Lower leg skin (tissue), 3 donors: ENCODE measurements around the gene RPA1.

Experiments used
- POLR2A ChIP-seq, 2 donors: fragments of 450-650 bp; IDR thresholded peaks; one replicate each; pipeline ENCODE4 v1.6.1; 2016 to 2017; ENCODE audit warnings: antibody characterized with exemption in 2 of 2, mild to moderate bottlenecking in 1 of 2, moderate library complexity in 1 of 2
- TF ChIP-seq, protein P1 (sequence below), 3 donors: fragments of 450-650 bp; IDR thresholded peaks; one replicate each; pipeline ENCODE4 v1.5.1; 2016; ENCODE audit warnings: antibody characterized with exemption in 3 of 3, mild to moderate bottlenecking in 3 of 3, moderate library complexity in 2 of 3

DNA sequence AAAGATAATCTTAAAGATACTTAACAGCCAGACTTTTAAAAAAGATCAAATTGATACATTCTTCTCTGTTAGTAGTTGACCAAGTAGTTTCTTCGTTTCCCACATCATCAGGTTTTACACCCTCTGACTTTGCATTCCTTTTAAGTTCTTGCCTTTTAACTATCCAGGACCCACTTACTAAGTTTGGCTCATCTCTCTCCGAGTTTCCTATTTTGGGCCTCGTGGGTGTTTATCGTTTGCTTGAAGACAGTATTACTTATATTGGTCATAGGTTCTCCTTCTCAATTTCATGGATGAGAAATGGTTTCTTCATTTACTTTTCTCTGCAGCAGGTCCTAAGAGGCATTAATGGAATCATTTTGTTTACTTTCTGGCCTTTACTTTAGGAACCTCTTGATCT, 43.2 kb downstream of the RPA1 start:
- TF ChIP-seq, protein P1, sequence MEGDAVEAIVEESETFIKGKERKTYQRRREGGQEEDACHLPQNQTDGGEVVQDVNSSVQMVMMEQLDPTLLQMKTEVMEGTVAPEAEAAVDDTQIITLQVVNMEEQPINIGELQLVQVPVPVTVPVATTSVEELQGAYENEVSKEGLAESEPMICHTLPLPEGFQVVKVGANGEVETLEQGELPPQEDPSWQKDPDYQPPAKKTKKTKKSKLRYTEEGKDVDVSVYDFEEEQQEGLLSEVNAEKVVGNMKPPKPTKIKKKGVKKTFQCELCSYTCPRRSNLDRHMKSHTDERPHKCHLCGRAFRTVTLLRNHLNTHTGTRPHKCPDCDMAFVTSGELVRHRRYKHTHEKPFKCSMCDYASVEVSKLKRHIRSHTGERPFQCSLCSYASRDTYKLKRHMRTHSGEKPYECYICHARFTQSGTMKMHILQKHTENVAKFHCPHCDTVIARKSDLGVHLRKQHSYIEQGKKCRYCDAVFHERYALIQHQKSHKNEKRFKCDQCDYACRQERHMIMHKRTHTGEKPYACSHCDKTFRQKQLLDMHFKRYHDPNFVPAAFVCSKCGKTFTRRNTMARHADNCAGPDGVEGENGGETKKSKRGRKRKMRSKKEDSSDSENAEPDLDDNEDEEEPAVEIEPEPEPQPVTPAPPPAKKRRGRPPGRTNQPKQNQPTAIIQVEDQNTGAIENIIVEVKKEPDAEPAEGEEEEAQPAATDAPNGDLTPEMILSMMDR (IDR thresholded peaks at IDR 0.05), result no peak
- TF ChIP-seq POLR2A (IDR thresholded peaks at IDR 0.05), result no peak
